HG03025 (cell line): ENCODE data around the gene MSH5.
"Not testable (repeated sequence)": the region's sequence is repeated elsewhere in the genome, so short reads cannot be mapped to it uniquely, and the experiment has no call there.

Experiments used
- ATAC-seq: cut with Tn5 transposase; IDR thresholded peaks from one replicate; pipeline ENCODE4 v1.9.1; 2021; ENCODE audit warnings: mild to moderate bottlenecking, moderate library complexity; ENCODE audit not compliant: unreplicated experiment, low FRiP score

The MSH5 gene

DNA sequence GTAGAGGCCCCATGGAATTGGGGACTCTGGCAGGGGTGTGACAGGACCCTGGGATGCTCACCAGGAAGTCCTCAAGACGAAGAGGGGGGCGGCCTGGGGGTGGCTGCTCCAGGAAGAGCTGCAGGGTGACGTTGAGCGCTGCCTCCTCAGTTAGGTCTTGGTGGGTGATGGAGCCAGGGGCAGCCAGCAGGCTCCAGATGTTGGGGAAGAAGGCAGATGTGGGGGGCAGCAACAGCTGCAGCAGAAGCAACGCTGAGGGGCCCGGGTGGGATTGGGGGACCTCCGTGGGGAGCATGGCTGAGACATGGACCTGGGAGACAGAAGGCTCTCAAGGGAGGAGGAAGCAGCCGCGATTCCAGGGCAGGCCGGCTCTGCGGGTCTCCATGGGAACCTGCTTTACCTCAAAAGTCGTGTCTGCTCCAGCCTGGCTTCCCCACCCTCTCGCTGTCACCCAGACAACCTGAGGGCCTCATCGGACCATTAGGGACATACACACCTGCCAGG is 36.7 kb downstream of the MSH5 start:
- ATAC-seq: no peak

DNA sequence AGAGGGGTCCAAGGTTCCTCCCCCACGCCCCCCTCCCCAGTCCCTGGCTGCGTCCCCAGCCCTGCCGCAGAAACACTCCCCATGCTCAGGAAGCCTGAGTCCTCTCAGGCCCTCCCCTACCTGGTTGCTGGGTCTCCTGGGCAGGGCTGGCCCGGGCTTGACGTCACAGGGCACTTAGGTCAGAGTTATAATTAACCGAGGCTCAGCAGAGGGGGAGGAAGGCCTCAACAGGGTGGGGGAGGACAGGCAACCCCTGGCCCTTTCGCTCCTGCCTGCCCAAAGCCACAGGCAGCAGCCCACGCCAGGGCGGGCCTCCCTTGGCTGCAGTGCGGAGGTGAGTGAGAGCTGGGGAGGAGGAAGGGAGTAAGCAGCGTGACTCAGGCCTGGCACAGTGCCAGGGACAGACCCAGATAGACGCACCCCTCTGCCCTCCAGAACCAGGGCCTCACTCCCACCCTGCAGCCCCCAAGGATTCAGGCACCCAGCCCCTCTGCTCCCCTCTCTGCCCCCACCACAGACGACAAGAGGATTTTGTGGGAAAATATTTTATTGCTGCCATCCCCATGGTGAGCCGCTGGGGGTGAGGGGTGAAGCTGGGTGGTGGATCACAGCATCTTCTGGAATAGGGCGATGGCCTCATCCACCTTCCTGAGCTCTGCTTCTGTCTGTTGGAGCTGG is 37.3 kb downstream of the MSH5 start, which contains the start of gene VWA7:
Gene VWA7, minus strand, starts transcription at position 340 of the 678 bp plus-strand sequence. CDS start 549 bp downstream, outside the sequence.
- no peak for ATAC-seq

DNA sequence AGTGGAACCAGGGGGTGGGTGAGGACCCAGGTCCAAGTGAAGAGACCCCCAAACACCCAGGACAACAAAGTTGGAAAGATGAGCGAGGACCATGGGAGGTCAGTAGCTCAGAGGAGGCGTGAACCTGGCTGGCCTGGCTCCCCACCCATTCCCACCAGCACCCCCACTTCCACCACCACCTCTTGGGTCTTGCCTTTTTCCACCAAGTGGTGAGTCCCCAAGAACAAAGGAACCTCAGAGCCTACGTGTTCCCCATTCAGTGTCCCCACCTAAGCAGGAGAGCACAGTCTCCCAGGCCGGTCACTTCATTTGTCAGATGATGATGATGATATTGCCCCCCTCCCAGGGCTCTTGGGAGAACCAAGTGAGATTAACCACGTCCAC is 37.9 kb downstream of the MSH5 start:
- no peak for ATAC-seq

DNA sequence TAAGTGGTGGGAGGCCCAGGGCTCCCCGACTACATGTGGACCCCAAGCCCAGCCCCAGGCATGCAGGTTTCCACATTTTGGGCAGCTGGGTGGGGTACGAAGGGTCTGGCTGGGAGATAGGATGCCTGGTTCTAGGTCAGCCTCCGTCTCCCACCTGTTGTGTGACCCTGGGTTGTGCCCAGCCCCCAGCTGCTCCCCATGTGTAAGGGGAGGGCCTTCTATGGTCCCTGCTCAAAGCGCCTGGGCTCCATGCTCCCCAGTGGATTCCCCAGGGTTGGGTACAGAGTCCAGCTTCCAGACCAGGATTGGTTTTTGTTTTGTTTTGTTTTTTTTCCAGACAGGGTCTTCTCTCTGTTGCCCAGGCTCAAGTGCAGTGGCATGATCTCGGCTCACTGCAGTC is 38.4 kb downstream of the MSH5 start:
- ATAC-seq: no peak

DNA sequence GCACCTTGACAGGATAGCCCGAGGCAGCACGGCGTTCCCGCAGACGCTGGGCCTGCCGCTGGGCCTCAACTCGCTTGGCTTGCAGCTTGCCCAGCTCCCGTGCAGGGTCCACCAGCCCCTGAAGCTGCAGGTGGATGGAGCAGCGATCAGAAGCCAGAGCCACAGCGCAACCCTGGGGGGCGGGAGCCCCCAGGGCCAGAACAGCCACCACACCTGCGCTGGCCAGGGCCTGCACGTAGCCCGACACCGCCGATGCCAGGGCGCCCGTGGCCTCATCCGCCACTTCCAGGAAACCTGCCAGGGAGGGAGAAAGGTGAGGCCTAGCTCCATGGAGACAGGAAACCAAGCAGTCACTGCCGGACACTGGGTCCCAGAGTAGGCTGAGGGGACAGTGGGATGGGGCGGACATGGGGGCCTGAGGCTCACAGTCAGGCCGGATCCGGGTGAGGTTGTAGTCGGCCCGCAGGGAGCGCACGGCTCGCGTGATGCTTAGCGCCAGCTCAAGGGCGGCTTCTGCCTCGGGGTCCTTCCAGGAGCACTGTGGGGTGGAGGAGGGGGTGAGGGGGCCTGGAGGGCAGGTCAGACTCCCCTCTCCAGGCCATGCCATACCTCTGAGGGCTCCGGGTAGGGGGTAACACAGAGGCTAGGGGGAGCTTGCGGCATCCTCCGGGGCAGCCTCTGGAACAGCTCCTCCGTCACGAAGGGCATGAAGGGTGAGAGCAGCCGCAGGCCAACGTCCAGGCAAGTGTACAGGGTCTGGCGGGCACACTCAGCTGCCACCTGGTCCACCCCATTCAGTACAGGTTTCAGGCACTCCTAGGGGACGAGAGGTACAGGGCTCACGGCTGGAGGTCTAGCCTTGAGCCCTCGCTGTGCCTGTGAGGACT is 39.4 kb downstream of the MSH5 start:
- no peak for ATAC-seq

DNA sequence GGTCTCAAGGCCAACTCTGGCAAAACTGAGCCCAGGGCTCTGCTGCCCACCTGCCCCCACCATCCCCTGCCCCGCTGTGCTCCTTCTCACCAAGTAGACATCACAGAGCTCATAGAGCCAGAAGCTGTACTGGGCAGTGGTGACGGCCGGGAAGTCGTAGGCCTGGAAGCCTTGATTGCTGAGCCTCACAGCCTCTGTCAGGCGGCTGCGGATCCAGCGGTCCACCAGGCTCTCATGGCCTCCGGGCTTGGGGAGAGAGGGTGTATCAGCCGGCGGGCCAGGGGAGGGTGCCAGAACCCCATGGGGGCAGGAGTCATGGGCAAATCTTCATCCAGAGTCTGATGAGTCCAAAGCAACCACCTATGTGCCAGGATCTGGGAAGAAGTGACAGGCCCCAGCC is 40.1 kb downstream of the MSH5 start:
- no peak for ATAC-seq

DNA sequence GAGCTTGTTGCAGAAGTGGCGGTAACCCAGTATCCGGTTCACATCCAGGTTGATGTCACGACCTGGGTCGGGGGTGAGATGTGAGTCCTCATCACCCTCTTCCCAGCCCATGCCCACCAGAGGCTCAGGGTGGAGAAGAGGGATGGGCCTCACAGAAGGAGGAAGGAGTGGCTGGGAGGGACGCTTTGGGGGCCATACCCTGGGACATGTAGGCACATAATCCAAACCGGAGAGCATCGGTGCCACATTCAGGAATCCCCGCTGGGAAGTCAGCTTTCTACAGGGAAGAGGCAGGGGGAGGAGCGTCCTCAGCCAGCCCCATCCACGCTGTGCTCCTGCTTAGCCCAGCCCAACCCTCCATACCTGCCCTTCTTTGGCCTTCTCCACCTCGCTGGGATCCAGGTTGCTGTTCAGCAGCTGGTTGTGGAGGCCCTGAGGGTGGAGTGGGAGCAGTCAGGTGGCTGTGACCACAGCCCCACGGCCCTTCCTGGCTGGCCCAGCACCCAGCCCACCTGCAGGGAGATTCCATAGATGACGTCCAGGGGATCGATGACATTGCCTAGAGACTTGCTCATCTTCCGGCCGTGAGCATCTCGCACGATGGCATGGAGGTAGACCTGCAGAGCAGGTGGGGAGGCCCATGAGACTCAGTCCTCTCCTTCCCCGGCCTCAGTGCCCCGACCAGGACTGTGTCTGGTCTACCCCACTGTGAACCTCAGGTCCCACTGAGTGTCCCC is 40.9 kb downstream of the MSH5 start:
- ATAC-seq: no peak

DNA sequence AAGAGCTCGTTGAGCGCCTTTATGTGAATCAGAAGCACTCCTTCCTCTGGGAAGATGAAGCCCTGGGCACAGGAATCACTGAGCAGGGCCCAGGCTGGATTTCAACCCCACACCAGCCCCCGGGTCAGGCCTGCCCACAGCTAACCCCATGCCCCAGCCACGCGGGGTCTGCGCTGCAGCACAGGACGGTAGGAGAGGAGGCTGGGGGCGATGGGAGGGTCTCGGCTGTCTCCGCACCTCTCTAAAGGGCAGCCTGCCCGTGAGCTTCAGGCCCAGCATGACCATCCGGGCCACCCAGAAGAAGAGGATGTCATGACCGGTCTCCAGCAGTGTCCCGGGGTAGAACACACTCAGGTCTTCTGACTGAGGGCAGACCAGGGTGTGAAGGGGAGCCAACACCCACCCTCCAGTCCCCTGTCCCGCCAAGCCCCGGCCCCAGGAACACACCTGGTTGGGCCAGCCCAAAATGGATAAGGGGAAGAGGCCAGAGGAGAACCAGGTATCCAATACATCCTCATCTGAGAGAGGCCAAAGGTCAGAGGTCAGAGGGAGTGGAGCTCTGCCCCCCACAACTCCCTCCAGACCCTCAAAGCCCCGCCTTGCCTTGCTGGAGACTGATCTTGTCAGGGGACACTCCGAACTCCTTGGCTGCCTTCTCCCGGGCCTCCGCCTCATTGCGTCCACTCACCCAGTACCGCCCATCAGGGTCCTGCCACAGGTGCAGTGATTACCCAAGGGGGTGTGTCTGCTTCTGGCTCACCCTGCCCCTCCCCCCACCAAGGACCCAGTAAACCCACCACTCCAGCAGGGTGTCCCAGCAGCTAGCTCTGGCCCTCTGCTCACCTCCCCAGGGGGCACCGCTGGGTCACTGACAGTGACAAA is 41.7 kb downstream of the MSH5 start:
- ATAC-seq: no peak

DNA sequence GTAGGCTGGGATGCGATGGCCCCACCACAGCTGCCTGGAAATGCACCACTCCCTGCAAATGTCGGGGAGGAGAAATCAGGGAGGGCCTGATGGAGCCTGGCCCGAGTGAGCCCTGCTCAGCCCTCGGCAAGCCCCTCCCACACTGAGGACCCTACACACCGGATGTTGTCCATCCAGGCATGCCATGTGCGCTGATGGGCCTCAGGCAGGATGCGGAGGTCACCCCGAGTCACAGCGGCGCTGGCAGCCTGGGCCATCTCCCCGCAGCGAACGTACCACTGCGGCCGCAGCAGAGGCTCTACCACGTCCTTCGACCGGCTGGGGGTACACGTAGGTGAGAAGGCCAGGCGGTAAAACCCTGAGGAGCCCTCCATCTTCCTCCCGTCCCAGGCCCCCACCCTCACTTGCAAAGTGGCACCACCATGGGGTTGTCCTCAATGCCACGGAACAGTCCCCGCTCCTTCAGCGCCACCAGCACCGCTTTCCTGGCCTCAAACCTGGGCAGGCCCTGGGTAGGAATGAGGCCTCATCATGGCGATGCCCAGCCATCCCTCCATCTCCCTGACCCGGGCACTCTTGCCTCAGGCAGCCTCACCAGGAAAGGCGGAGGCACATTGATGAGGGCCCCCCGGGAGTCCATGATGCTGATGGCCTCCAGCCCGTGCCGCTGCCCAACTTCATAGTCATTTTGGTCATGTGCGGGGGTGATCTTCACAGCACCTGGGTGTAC is 42.5 kb downstream of the MSH5 start:
- ATAC-seq: no peak

DNA sequence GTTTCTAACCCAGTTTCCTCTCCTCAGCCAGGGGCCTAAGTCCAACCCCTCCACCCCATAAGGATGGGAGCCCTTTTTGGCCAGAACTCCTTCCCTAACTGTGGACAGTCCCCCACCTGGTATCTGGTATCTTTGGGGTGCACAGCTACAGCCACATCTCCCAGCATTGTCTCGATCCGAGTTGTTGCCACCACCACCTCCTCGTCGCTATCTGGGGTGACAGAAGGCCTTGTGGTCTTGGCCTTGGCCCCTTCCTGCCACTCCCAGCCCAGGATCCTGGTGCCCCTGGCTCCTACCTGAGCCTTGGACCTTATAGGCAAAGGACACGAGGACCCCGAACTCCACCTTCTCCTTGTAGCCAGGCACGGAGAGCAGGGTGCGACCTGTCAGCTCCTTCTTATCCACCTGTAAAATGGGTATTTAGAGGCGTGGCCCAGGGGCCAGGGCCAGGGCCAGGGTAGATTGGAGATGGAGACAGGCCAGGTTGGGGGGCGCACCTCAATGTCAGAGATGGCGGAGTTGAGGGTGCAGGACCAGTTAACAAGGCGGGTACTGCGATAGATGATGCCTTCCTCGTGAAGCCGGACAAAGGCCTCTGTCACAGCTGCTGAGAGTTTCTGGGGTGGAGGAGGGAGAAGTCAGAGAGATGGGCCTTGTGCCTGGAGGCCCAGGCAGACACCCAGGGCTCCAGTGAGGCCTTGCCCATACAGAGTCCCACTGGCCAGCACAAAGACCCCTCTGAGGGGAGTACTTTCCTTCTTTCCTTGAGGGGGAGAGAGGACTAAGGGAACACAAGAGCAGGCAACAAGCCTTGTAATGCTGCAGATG is 44.5 kb downstream of the MSH5 start:
- ATAC-seq: no peak

DNA sequence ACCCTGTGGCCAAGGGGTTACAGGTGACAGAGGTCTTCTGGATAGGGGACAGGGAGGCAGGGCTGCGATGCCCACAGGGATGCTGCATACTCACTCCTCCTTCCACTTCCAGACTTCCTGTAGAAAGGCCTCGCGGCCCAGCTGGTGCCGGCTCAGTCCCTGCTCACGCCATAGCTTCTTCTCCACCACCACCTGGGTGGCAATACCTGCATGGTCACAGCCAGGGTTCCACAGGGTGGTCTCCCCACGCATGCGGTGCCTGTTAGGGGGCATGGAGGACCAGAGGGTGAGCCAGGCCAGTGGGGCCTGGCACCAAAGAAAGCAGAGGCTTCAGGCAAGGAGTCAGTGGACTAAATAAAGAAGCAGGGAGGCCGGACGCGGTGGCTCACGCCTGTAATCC is 45.7 kb downstream of the MSH5 start:
- no peak for ATAC-seq

DNA sequence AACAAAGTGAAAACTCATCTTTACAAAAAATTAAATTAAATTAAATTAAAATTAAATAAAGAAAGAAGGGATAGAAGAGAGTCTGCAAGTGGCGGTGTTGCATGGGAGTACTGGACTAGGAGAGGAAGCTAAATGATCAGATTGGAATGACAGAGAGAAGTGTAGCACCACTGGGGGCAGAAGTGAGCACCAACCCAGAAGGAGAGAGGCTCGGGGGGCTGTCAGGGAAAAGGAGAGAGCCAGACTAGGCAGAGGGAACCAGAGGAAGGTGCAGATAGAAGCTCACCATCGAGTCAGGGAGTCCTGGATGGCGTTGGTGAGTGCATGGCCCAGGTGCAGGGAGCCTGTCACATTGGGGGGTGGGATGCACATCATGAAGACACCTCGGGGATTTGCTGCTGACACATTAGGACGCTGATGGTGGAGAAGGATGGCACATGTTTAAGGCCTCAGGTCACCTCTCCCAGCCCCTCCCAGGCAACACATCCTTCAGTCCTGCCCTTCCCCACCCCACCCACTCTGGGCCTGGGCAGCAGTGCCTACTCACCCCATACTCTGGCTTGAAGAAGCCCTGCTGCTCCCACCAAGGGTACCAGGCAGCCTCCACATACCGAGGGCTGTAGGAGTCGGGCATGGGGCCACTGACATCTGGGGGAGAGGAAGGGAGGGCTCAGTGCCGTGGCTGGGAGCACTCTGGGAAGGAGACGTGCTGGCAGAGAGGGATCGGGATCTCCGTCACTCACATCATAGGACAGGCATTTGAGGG is 51.7 kb downstream of the MSH5 start:
- ATAC-seq: no peak

DNA sequence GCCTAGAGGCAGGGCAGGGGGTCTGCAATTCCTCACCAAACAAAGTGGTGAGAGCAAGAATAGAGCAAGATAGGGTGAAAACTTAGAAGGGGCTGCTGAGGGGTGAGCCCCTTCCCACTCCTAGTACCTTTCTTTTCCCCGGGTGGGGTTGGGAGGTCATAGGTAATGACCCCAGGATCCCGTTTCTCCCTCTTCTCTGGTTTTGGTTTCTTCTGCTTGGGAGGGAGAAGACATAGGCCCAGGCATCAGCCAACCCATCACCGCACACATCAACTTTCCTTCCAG is 52.2 kb downstream of the MSH5 start:
- no peak for ATAC-seq

DNA sequence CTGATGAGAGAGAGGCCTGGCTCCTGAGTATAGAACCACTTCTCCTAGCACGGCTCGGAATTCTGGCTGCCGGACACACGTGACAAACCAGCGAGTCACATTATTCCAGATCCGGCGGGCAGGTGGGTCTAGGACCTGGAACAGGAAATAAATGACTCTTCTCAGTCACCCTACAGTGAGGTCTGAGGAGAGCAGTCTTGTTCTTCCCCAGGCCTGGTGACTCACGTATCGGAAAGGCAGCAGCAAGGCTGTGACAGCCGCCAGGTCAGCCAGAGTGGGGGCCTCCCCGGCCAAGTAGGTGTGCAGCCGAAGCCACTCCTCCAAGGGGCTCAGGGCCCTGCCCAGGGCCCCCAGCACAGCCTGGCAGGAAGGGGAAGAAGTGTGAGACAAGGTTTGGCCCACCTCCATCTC is 53.0 kb downstream of the MSH5 start:
- ATAC-seq: no peak

DNA sequence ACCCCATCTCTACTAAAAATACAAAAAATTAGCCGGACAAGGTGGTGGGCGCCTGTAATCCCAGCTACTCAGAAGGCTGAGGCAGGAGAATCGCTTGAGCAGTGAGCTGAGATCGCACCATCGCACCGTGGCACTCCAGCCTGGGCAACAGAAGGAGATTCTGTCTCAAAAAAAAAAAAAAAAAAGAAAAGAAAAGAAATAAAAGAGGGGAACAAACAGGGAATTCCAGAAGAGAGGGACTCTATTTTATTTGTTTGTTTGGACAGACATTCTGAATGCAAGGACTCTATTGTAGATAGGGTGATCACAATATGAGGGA is 54.1 kb downstream of the MSH5 start:
- ATAC-seq: not testable (repeated sequence)

DNA sequence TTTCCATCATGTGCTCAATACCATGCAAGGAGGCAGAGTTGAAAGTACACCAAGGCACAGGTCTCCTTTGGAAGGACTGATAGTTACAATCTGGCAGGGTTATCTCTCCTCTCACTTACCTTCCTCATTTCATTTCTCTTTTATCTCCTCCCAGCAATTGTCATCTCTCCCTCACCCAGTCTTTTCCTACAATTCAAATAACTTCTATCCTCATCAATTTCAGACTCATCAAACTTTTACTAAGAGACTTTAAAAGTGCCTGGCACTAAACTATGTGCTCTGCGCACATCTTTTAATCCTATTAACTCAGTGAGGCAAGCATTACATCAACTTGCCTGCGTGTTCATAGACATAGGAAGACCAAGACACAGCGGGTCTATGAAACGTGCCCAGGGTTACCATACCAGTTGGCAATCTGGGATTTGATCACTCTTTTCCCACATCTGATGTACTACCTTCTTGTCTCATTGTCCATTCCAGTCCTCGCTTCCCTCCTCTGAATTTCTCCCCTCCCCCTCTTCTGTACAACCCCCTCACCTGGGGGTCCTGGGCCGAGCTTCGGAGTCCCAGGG is 54.6 kb downstream of the MSH5 start:
- ATAC-seq: no peak

DNA sequence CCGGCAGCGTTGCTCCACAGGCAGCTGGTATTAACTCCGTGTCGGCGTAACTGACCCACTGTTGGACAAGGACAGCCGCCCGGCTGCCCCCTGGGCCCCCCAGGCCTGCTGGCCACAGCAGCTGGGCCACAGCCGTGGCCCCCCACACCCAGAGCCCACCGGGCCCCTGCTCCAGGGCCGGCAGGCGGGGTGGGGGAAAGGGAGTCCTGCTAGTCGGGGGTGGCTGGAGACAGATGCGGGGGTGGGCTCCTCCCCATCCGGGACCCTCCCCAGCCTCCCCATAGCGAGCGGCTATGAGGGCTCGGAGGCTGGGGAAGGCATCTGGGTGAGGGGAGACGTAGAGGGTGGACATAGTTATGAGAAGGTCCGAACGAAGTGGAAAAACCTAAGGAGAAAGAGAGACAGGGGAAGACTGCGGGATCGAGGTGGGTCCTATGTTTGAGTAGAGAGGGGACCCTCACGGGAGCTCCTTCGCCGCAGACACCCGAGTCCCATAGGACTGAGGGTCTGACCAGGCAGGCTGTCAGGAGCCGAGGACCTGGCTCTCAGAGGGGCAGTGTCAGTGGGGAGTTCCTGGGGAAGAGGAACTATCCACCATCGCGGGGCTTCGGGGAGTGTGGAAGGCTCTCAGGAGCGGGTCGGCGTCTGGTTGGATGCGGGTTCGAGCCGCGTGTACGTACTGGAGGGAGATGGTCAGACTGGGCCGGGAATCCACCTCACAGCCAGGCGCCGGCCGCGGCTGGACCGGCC is 55.2 kb downstream of the MSH5 start:
- no peak for ATAC-seq
